Hippocampal formation (tissue), 2 donors: ENCODE results near the gene LIX1L.
A peak's percentile ranks its signal among the peaks of the same experiment; 100 is the strongest.

Experiments used
- DNase-seq, 2 donors: peaks; one replicate each; lab custom pipeline; 2025; lab: John Stamatoyannopoulos, UW

LIX1L gene

DNA sequence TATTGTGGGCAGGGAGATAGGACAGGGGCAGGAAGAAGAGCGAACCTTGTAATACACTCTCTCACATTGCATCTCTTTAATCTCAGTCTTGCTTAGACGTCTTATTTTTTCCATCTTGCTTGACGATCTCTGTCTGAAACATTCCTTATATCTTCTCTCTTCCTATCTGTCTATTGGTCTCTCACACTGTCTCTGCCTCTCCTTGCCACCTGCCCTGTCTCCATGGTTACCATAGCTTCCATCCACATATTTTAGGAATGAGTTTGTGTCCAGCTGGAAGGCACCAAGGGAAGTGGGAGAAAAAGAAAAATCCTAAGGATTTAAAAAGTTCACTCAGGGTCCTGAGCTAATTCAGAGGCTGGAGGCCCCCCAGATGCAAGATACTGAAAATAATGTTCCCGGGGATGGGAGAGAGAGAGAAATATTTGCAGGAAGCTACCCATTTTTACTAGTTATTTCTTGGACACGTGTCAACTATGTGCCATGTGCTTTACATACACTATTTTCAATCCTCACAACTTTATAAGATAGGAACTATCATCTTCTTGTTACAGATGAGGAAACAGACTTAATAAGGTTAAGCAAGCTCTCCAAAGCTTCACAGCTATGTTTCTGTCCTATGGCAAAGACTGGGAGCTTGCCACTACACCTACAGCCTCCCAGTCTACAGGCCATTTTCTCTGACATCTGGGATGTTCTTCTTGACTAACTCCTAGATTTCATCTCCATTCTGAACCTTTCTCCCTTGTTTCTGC, 5.6 kb upstream of the LIX1L start:
- DNase-seq: no peak

GRCh38 chr1:145962157-145963102, 4.6 kb upstream of the LIX1L start:
- DNase-seq: peak; percentile 63 to 86

DNA sequence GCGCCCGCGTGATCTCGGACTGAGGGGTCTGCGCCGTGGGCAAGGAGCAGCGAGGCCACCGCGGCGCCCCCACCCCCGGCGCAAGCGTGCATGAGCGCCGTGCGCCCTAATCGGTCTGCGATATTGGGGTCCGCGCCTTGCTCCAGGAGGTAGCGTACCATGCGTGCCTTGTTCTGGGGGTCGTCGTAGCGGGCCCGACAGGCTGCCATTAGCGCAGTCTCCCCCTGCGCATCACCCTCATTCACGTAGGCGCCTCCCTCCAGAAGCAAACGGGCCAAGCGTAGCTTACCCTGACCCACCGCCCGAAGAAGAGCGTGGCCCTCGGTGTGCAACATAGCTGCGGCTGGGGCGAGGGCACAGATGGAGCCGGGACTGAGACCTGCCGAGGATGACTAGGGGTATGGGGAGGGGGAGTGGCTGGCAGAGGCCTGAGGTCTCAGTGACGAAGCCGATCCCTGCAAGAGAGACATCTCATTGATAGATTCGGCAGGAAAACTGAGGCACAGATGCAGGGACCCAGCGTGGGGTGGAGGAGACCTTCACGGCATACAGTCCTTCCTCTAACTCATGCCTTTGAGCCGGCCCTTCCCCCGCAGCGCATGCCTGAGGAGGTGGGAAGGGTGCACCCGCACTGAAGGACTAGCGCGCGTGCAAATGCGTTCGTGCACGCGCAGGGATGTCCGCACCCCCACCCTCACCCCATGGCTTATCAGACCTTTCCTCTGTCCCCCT, 3.8 kb upstream of the LIX1L start:
- peak in 1 of 2 donors; percentile 38 for DNase-seq

DNA sequence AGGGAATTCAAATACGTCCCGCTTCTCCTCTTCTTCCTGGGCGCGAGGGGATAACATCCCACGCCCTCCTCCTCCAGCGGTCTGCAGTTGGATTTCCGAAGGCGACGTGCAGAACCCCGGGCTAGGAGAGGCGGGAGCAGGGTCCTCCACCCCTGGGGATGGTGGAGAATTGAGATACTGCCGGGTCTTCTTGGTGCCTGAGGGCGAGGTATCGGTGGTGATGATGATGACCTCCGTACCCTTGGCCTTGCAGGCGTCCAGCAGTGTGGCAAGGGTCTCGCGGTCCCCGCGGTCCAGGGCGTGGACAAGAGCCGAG, 3.2 kb upstream of the LIX1L start:
- no peak for DNase-seq

DNA sequence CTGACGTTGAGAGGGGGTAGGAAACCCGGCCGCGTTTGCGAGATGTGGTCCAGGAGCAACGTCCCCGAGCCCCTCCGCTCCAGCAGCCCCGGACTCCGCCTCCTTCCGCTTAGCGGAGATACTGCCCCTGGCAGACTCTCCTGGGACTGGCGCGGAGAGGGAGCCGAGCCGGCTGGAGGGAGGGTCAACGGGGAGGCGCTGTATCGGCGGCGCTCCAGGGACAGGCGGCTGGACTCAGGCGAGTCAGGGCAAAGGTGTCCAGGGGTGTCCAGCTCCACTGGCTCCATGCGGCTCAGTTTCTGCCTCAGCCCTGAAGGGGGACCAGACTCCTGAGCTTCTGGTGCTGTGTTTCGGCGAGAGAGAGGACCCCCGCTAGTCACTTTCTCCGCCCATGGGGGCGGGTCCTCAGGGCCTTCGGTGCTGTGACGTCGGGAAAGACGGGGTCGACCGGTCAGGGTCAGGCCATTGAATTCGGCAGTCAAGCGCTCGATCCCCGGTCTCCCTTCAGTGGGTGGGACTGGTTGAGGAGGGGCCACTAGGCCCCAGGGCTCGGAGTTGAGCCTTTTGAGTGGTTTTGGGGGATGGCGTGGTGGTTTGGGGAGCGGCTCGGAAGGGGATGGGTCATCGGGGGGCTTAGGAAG, 2.8 kb upstream of the LIX1L start:
- peak; percentile 55 to 69 for DNase-seq

DNA sequence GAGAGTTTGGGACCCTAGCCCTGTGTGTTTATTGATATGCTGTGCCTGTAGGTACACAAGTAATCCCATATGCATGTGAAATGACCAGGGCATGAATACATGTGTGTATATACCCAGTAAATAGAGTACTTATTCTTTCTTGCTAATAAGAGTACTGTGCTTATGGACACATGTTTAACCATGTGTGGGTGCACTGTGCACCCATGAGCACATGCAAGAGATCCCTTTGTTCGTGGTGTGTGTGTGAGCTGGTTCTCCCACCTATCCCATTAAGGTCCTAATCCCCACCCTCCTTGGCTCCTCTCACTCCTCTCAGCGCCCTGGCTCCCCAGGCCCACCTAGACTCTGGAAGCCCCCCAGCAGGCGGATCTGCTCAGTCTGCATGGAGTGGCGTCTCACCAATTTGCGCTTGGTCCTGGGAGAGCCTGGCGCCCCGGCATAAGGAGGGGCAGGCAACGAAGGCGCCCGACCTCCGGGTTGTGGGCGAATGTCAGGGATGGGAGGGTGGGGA, 2.2 kb upstream of the LIX1L start:
- DNase-seq: no peak

GRCh38 chr1:145959333-145959732, 1.5 kb upstream of the LIX1L start:
- no peak for DNase-seq

GRCh38 chr1:145958734-145959133, 917 bp upstream of the LIX1L start:
- DNase-seq: no peak

- no peak for DNase-seq
These were observed 905 bp downstream of the LIX1L start for GRCh38 chr1:145956781-145957442.

DNA sequence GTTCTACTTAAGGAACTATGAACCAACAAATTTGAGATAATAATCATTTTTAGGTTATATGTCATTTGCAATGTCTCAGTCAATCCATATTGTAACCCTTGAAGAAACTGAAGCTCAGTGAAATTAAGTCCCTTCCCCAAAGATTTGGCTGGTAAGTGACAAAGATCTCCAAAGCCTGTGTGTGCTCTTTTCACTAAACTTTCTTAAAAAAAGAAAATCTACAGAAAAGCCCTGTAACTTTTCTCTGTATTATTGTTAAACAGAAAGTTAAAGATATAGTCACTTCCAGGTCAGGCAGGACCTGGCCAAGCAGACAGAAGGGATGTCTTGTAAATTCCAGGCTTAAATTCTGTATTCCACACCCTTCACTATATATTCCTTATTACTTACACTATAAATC, 1.5 kb downstream of the LIX1L start:
- no peak for DNase-seq

DNA sequence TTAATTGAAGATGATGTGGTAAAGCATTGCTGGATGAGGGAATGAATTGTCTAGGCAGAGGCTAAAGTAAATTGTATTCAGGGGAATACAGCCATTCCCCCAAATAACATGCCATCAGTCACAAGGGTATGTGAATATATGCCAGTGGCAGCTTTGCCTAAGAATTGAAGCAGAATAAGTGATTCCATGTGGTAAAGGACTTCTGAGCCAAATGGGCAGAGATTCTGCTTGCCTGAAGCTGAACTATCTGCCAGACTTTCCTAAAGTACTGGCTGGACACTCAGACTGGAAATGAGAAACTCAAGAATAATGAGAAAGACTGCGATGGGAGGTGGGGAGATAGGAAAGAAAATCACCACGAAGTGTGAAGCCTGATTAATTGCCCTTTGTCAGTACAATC, 2.4 kb downstream of the LIX1L start:
- DNase-seq: no peak

DNA sequence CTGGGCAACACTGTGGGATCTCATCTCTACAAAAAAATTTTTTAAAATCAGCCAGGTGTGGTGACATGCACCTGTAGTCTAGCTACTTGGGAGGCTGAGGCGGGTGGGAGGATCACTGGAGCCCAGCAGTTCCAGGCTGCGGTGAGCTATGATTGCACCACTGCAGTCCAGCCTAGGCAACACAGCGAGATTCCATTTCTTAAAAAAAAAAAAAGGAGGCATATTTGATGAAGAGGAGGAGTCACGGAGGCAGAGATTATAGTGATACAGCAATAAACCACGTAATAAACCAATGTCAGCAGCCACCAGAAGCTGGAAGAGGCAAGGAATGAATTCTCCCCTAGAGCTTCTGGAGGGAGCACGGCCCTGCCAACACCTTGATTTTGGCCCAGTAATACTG, 4.0 kb downstream of the LIX1L start:
- no peak for DNase-seq

DNA sequence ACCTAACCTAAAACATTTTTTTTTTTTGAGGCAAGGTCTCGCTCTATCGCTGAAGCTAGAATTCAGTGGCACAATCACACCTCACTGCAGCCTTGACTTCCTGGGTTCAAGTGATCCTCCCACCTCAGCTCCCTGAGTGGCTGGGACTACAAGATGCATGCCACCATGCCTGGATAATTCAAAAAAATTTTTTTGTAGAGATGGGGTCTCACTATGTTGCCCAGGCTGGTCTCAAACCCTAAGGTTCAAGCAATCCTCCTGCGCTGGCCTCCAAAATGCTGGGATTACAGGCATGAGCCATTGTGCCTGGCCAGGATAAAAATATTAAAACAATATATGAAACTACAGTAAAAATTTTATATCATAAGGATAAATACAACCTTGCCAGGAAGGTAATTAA, 4.9 kb downstream of the LIX1L start:
- no peak for DNase-seq

- no peak for DNase-seq
These were observed 6.3 kb downstream of the LIX1L start for GRCh38 chr1:145951526-145951925.

DNA sequence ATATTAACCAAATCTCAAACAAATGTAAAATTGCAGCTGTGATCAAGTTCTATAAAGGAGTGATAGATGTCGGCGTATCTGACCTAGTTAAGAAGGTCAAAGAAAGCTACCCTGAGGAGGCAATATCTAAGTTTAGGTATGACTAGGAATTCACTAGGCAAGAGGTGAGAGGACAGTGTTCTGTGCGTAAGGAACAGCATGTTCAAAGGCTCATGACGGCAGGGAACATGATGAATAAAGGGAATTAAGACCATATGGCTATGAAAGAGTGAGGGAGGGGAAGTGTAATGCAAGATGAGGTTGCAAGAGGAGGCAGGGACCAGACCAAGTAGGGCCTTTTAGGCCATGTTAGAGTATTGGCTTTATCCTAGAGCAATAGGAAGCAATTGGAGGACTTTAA, 8.6 kb downstream of the LIX1L start:
- no peak for DNase-seq

GRCh38 chr1:145947551-145947950, 10.3 kb downstream of the LIX1L start:
- no peak for DNase-seq

DNA sequence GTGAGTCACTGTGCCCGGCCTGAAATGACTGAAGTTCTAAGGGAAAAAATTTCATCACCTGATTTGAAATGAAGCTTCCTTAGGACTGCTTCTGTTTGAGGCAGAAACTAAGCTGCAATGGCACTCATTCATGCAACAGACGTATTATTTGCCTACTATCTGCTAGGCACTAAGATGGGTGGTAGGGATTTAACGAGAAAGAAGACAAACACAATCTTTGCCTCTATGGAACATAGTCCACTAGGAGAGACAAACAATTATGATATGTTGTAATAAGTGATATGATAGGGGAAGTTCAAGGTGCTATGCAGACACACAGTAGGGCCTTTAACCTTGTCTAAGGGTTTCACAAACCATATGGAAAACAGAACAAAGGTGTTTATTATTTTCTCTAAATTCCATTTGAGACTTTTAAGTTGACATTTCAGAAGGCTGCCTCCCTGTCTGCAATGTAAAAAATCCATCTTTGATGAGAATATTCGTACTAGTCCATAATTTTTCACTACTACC, 11.3 kb downstream of the LIX1L start:
- no peak for DNase-seq

DNA sequence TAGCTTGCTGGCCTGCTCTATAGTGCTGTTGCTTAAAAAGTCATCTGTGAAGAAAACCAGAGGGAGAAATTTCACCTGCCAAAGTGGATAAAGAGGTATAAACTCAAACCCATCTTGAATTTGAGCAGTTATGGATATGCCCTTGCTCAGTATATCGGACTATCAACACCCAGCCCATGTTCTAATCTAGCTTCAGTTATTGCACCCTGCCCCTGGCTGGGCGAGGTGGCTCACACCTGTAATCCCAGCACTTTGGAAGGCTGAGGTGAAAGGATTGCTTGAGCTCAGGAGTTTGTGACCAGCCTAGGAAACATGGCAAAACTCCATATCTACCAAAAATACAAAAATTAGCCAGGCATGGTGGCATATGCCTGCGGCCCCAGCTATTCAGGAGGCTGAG, 13.3 kb downstream of the LIX1L start:
- no peak for DNase-seq

DNA sequence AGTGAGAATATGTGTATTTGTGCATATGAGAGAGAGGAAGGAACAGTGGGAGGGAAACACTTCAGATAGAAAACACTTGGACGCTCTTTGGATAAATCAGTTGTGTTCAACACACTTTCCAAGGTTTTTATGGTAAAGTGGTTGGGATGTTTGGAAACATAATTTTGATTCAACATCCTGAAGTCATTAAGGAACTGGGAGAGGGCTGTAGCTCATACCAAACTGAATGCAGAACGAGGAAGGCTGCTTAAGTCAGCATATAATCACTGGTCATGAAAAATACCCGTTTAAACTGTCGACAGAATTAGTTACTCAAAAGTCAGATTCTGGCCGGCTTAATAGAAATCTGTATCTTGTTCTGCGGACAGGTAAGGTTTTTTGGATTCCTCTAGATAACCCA, 14.9 kb downstream of the LIX1L start:
- DNase-seq: no peak

- no peak for DNase-seq
These were observed 15.4 kb downstream of the LIX1L start for GRCh38 chr1:145942405-145942804.

- no peak for DNase-seq
These were observed 20.4 kb downstream of the LIX1L start for GRCh38 chr1:145937436-145937835.
